Right atrium auricular region (tissue), 2 donors: ENCODE results near the gene ZNF804B. TPM values are rescaled to one million over a fixed set of nuclear protein-coding genes. Genes with fewer than 3 reads are reported as not detected.

Experiments used
- DNase-seq: peaks from one replicate; pipeline ENCODE4 v3.0.0-alpha.2; 2019; ENCODE audit warnings: low spot score
- H3K27ac ChIP-seq, 2 donors: fragments of 200-600 bp; sonication (generic); 1 replicate in 1 of 2; 2 replicates in 1 of 2; pipeline ENCODE4 v1.5.1; 2016 to 2019
- H3K27me3 ChIP-seq, 2 donors: fragments of 200-600 bp; sonication (generic); one replicate each; pipeline versions ENCODE4 v1.5.1 to v1.6.0; 2017 to 2019
- H3K36me3 ChIP-seq: fragments of 200-600 bp; sonication (generic); one replicate; pipeline ENCODE4 v1.5.1; 2016
- H3K4me1 ChIP-seq, 2 donors: fragments of 200-600 bp; sonication (generic); one replicate each; pipeline versions ENCODE4 v1.5.1 to v1.6.0; 2017 to 2019
- H3K4me3 ChIP-seq, 2 donors: fragments of 200-600 bp; sonication (generic); 1 replicate in 1 of 2; 2 replicates in 1 of 2; pipeline ENCODE4 v1.5.1; 2017 to 2019; ENCODE audit warnings: mild to moderate bottlenecking in 1 of 2, moderate library complexity in 1 of 2
- H3K9me3 ChIP-seq, 2 donors: fragments of 200-600 bp; sonication (generic); one replicate each; pipeline ENCODE4 v1.5.1; 2019
- total RNA-seq, 2 donors: library from RNA; depleted of rRNA; stranded (reverse); fragments of >200 nt; gene quantifications; one replicate each; pipeline ENCODE4 v1.1.0, GENCODE V29; 2016
- TF ChIP-seq, protein P1 (sequence below), 2 donors: fragments of 200-600 bp; sonication (generic); IDR thresholded peaks; one replicate each; pipeline ENCODE4 v1.5.1; 2019; ENCODE audit warnings: antibody characterized with exemption in 2 of 2

Gene ZNF804B
- total RNA-seq, 2 donors from 2014 or later = 0.20 to 0.26 TPM

DNA sequence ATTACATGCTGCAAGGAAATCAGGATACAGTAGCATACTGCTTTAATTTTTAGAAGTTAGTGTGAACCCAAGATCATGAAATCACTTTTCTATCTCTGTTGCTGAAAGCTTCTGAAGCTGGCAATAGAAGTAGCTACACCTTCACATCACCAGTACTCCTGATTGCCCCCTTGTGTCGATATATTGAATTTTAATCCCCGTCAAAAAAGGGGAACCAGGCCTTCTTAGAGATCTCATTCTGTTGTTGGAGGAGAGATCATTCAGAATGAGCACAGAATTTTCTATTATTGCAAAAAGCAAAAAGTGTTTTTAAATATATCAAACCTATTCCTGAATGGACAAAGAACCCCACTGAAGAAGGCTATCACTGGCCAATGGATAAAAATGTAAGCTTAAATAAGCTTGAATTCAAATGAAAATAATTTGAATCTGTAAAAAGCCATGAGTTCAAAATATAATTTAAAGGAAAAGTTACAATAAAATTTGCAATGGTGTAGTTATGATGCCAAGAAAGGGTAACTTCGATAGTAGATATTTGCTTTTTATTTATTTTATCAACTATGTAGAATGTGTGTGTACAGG lies 75.7 kb downstream of the ZNF804B start:
- H3K4me1 ChIP-seq = no peaks in the 10 kb centered on the region
- no peaks in the 10 kb centered on the region for H3K36me3 ChIP-seq
- H3K27ac ChIP-seq = no peak overlapping the region
- H3K27me3 ChIP-seq = no peaks in the 10 kb centered on the region
- DNase-seq = no peak
- TF ChIP-seq, protein P1, sequence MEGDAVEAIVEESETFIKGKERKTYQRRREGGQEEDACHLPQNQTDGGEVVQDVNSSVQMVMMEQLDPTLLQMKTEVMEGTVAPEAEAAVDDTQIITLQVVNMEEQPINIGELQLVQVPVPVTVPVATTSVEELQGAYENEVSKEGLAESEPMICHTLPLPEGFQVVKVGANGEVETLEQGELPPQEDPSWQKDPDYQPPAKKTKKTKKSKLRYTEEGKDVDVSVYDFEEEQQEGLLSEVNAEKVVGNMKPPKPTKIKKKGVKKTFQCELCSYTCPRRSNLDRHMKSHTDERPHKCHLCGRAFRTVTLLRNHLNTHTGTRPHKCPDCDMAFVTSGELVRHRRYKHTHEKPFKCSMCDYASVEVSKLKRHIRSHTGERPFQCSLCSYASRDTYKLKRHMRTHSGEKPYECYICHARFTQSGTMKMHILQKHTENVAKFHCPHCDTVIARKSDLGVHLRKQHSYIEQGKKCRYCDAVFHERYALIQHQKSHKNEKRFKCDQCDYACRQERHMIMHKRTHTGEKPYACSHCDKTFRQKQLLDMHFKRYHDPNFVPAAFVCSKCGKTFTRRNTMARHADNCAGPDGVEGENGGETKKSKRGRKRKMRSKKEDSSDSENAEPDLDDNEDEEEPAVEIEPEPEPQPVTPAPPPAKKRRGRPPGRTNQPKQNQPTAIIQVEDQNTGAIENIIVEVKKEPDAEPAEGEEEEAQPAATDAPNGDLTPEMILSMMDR (IDR thresholded peaks at IDR 0.05) = peak in 1 of 2 donors; percentile 46
- no peaks in the 10 kb centered on the region for H3K9me3 ChIP-seq
- H3K4me3 ChIP-seq = no peak overlapping the region

DNA sequence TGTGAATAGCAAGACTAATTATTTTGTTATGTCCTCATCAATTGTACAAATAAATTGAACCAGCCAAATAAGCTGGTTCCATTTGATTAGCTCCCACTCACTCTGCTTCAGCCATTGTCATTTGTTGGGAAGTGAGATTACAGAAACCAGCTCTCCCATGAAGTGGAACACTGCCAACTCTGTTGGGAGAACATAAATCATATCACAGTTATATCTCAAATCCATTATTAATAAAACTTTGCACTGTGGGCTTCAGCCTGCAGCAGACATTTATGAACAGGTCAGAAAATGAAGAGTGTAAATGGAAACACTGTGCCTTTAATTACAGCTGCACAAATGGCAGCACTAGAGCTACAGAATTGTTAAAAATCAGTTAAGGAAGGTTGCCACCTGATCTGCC lies 82.7 kb downstream of the ZNF804B start:
- no peak for DNase-seq
- TF ChIP-seq, protein P1 (IDR thresholded peaks at IDR 0.05) = no peak
- Histone ChIP-seq H3K9me3 (no peaks in the 10 kb centered on the region), H3K27me3 (no peaks in the 10 kb centered on the region), H3K4me1 (no peaks in the 10 kb centered on the region), H3K27ac (no peak overlapping the region), H3K4me3 (no peak overlapping the region), H3K36me3 (no peaks in the 10 kb centered on the region)

- Histone ChIP-seq H3K36me3 (no peaks in the 10 kb centered on the region), H3K27me3 (no peaks in the 10 kb centered on the region), H3K9me3 (no peaks in the 10 kb centered on the region), H3K4me3 (no peak overlapping the region), H3K27ac (no peak overlapping the region), H3K4me1 (no peaks in the 10 kb centered on the region)
- TF ChIP-seq, protein P1 (IDR thresholded peaks at IDR 0.05) = no peak
- no peak for DNase-seq
Measured at GRCh38 chr7:88845091-88845490, 85.6 kb downstream of the ZNF804B start.

GRCh38 chr7:88851220-88851619 lies 91.7 kb downstream of the ZNF804B start:
- Histone ChIP-seq H3K27me3 (no peaks in the 10 kb centered on the region), H3K9me3 (no peaks in the 10 kb centered on the region), H3K36me3 (no peaks in the 10 kb centered on the region), H3K4me1 (no peaks in the 10 kb centered on the region), H3K4me3 (no peak overlapping the region), H3K27ac (no peak overlapping the region)
- TF ChIP-seq, protein P1 (IDR thresholded peaks at IDR 0.05) = no peak
- DNase-seq = no peak

- no peak overlapping the region for H3K27ac ChIP-seq
- H3K4me3 ChIP-seq = no peak overlapping the region
- H3K27me3 ChIP-seq = no peaks in the 10 kb centered on the region
- H3K4me1 ChIP-seq = no peaks in the 10 kb centered on the region
- no peaks in the 10 kb centered on the region for H3K36me3 ChIP-seq
- no peaks in the 10 kb centered on the region for H3K9me3 ChIP-seq
- no peak for DNase-seq
- TF ChIP-seq, protein P1 (IDR thresholded peaks at IDR 0.05) = no peak
Measured at GRCh38 chr7:88859288-88859687, 99.8 kb downstream of the ZNF804B start.

GRCh38 chr7:88866265-88866863 lies 106.9 kb downstream of the ZNF804B start:
- TF ChIP-seq, protein P1 (IDR thresholded peaks at IDR 0.05) = no peak
- no peak for DNase-seq

More at GRCh38 chr7:88866265-88866863, 106.9 kb downstream of the ZNF804B start:
- Histone ChIP-seq H3K4me3 (no peak overlapping the region), H3K4me1 (no peaks in the 10 kb centered on the region), H3K27ac (no peak overlapping the region), H3K9me3 (peaks cover 0 to 5% of the 10 kb centered on the region in 2 donors), H3K36me3 (no peaks in the 10 kb centered on the region), H3K27me3 (no peaks in the 10 kb centered on the region)
